IMR-90 (cell line): ENCODE measurements around the gene LTBP1. TPM values are rescaled to one million over a fixed set of nuclear protein-coding genes. Genes with fewer than 3 reads are reported as not detected.

Experiments
- ATAC-seq: fragments of 200-7000 bp; cut with Tn5 transposase; 2 replicates; pipeline ENCODE4 v1.9.1; 2020; ENCODE audit warnings: low read depth, mild to moderate bottlenecking, moderate library complexity
- BruUV-seq: library from RNA; stranded (reverse); fragments of 400-500 nt; replicated peaks from 2 replicates; lab custom pipeline; 2021; lab: Mats Ljungman, UMichigan
- CTCF ChIA-PET: fragments of 300-600 bp; formaldehyde crosslinking; extraction: SDS; loops from one replicate; lab custom pipeline; 2021; ENCODE audit warnings: antibody characterized with exemption; lab: Yijun Ruan, JAX
- POLR2A ChIA-PET: fragments of 300-600 bp; sonication (Branson Sonifier 250); formaldehyde crosslinking; loops from one replicate; lab custom pipeline; 2022; ENCODE audit warnings: antibody characterized with exemption; ENCODE audit not compliant: unreplicated experiment; lab: Charles Lee
- DNase-seq: peaks from one replicate; pipeline ENCODE4 v3.0.0; 2013
- H2AFZ ChIP-seq: replicated peaks from 2 replicates; pipeline ENCODE3; 2013; ENCODE audit warnings: low read length, mild to moderate bottlenecking; ENCODE audit not compliant: poor library complexity
- H2AK5ac ChIP-seq: 2 replicates; pipeline ENCODE4 v1.6.1; 2013; ENCODE audit warnings: low read depth, low read length, inconsistent platforms
- H2AK9ac ChIP-seq: replicated peaks from 2 replicates; pipeline ENCODE3; 2013; ENCODE audit warnings: mild to moderate bottlenecking, low read depth, low read length, moderate library complexity; ENCODE audit not compliant: poor library complexity
- H2BK120ac ChIP-seq: 2 replicates; pipeline ENCODE4 v1.6.1; 2013; ENCODE audit warnings: low read depth, low read length, inconsistent platforms
- H2BK15ac ChIP-seq: 3 replicates; pipeline ENCODE4 v1.6.1; 2013; ENCODE audit warnings: low read depth, low read length, inconsistent platforms
- H2BK20ac ChIP-seq: 2 replicates; pipeline ENCODE4 v1.6.1; 2013; ENCODE audit warnings: low read depth, mild to moderate bottlenecking, inconsistent platforms, low read length, moderate library complexity
- H2BK5ac ChIP-seq: 2 replicates; pipeline ENCODE4 v1.6.1; 2013; ENCODE audit warnings: mild to moderate bottlenecking, low read depth, low read length, inconsistent platforms; ENCODE audit not compliant: poor library complexity, severe bottlenecking
- H3K14ac ChIP-seq: replicated peaks from 2 replicates; pipeline ENCODE4 v1.6.1; 2013; ENCODE audit warnings: low read depth, low read length, inconsistent platforms
- H3K18ac ChIP-seq: 2 replicates; pipeline ENCODE4 v1.6.1; 2013; ENCODE audit warnings: low read depth, low read length, control low read depth
- H3K23ac ChIP-seq: 2 replicates; pipeline ENCODE4 v1.6.1; 2013; ENCODE audit warnings: low read depth, low read length, inconsistent platforms
- H3K27ac ChIP-seq: 2 replicates; pipeline ENCODE4 v1.5.1; 2013; ENCODE audit warnings: mild to moderate bottlenecking, control low read depth, low read length; ENCODE audit not compliant: insufficient read depth
- H3K27me3 ChIP-seq: 2 replicates; pipeline ENCODE4 v1.6.1; 2013; ENCODE audit warnings: low read length; ENCODE audit not compliant: control insufficient read depth, insufficient read depth
- H3K36me3 ChIP-seq: 2 replicates; pipeline ENCODE4 v1.6.1; 2013; ENCODE audit warnings: low read length, mixed read lengths; ENCODE audit not compliant: control insufficient read depth, insufficient read depth
- H3K4ac ChIP-seq: 2 replicates; pipeline ENCODE4 v1.6.1; 2013; ENCODE audit warnings: low read depth, low read length, inconsistent platforms
- H3K4me1 ChIP-seq: 2 replicates; pipeline ENCODE4 v1.6.1; 2013; ENCODE audit warnings: low read length, mixed read lengths; ENCODE audit not compliant: control insufficient read depth, insufficient read depth
- H3K4me2 ChIP-seq: 2 replicates; pipeline ENCODE4 v1.6.1; 2013; ENCODE audit warnings: low read depth, mild to moderate bottlenecking, control low read depth, low read length, moderate library complexity
- H3K4me3 ChIP-seq: 2 replicates; pipeline ENCODE4 v1.5.1; 2013; ENCODE audit warnings: low read depth, mild to moderate bottlenecking, control low read depth, low read length, moderate library complexity; ENCODE audit not compliant: insufficient read depth
- H3K56ac ChIP-seq: 2 replicates; pipeline ENCODE4 v1.6.1; 2013; ENCODE audit warnings: low read length, inconsistent platforms; ENCODE audit not compliant: insufficient read depth; ENCODE audit errors: extremely low read depth
- H3K79me1 ChIP-seq, 2 experiments: 2 replicates each; pipeline ENCODE4 v1.6.1; 2013; ENCODE audit warnings: low read length in 2 of 2, inconsistent platforms in 1 of 2, low read depth in 1 of 2
- H3K9ac ChIP-seq: 2 replicates; pipeline ENCODE4 v1.6.1; 2013; ENCODE audit warnings: low read depth, low read length, control low read depth
- H3K9me1 ChIP-seq: 2 replicates; pipeline ENCODE4 v1.6.1; 2013; ENCODE audit warnings: low read length, inconsistent platforms; ENCODE audit not compliant: insufficient read depth
- H3K9me3 ChIP-seq: 2 replicates; pipeline ENCODE4 v1.6.1; 2013; ENCODE audit warnings: low read length; ENCODE audit not compliant: control insufficient read depth, insufficient read depth
- H4K20me1 ChIP-seq: 2 replicates; pipeline ENCODE4 v1.6.1; 2013; ENCODE audit warnings: low read length, inconsistent platforms; ENCODE audit not compliant: insufficient read depth
- H4K5ac ChIP-seq: 2 replicates; pipeline ENCODE4 v1.6.1; 2013; ENCODE audit warnings: mild to moderate bottlenecking, low read depth, low read length, control low read depth
- H4K8ac ChIP-seq, 2 experiments: 2 replicates each; pipeline ENCODE4 v1.6.1; 2013; ENCODE audit warnings: low read depth in 2 of 2, low read length in 2 of 2, control low read depth in 1 of 2, inconsistent platforms in 1 of 2
- H4K91ac ChIP-seq: 2 replicates; pipeline ENCODE4 v1.6.1; 2013; ENCODE audit warnings: low read depth, low read length, inconsistent platforms; ENCODE audit not compliant: insufficient read depth
- MXI1 ChIP-seq: IDR thresholded peaks from 2 replicates; pipeline ENCODE4 v1.6.1; 2012; ENCODE audit warnings: low read depth, mild to moderate bottlenecking, low read length, moderate library complexity, borderline replicate concordance
- NFE2L2 ChIP-seq: fragments of 150-350 bp; IDR thresholded peaks from 2 replicates; pipeline ENCODE4 v1.6.1; 2016; ENCODE audit warnings: low read depth, mild to moderate bottlenecking, low read length
- SMC3 ChIP-seq: fragments of 150-350 bp; IDR thresholded peaks from 2 replicates; pipeline ENCODE4 v1.6.1; 2016; ENCODE audit warnings: low read depth, mild to moderate bottlenecking, antibody characterized with exemption, low read length, moderate library complexity
- WGBS, 2 experiments: methylation state at CpG; one replicate each; pipeline versions ENCODE4 v1.1.5 to v1.1.7; 2013; ENCODE audit warnings: missing lambda C conversion rate in 2 of 2; ENCODE audit not compliant: insufficient read length in 1 of 2; ENCODE audit errors: extremely low coverage in 2 of 2; 5-methylcytosine and 5-hydroxymethylcytosine counted together
- dilution Hi-C: fragments of 300-500 bp; cut with HindIII; formaldehyde crosslinking; loops from one replicate; pipeline ENCODE4 v1.14.3; 2018; ENCODE audit warnings: low sequenced_read_pairs; ENCODE audit not compliant: unreplicated experiment
- in situ Hi-C: fragments of 300-500 bp; cut with MboI; formaldehyde crosslinking; loops from 3 replicates; pipeline ENCODE4 v1.14.3; 2019; ENCODE audit warnings: low sequenced_read_pairs, inconsistent platforms, mixed read lengths
- intact Hi-C: fragments of 100-400 bp; cut with micrococcal nuclease; formaldehyde crosslinking; loops from 2 replicates; pipeline ENCODE4 v1.10.0; 2022
- polyA plus RNA-seq, 3 experiments: library from polyadenylated mRNA; depleted of rRNA; stranded (reverse); fragments of >200 nt; gene quantifications; 2 replicates each; pipeline ENCODE4 v1.2.3, GENCODE V29; 2012; ENCODE audit warnings: low replicate concordance in 1 of 3
- total RNA-seq: library from RNA; depleted of rRNA; stranded (reverse); fragments of >200 nt; gene quantifications from 2 replicates; pipeline ENCODE4 v1.2.3, GENCODE V29; 2012

LTBP1 gene
- total and polyA plus RNA-seq, 2 of the 4 experiments (the other 2 are of a cell fraction), result 235 to 326 TPM

DNA sequence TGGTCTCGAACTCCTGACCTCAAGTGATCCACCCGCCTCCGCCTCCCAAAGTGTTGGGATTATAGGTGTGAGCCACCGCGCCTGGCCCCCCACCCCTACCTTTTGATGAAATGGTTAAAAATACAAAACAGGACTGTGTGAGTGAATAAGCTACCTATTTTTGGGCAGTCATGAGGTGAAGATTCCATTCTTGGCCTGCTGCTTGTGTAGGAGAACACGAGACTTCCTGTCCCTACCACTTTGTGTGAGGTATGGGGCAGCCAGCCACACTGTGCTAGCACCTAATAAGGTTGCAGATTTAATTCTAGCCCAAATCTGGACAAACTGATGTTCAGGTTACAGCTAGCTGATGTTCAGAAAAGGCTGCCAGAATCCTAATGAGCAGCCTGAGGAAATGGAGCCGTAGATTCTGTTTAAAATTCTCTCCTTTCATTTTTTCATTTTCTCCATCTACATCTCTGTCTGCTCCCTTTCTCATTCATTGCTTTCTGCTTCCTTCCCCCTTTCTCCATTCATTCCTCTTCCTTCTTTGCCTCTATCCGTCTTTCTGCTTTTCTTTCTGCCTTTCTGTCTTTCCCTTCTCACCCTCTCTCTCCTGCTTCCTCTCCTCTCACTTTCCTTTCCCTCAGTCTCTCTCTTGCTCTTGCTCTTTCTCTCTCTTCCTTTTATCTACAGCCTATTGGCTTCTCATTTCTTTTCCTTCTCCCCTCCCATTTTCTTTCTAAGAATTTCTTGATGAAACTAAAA lies 4.6 kb upstream of the LTBP1 start:
- no peak overlapping the region for H3K27ac ChIP-seq
- dilution Hi-C loops, result no loop called here
- H4K20me1 ChIP-seq, result no peaks in the 10 kb centered on the region
- H3K79me1 ChIP-seq, result peaks cover 0 to 12% of the 10 kb centered on the region in 2 experiments; a peak in 1 of 4 replicates
- peaks cover 6% of the 10 kb centered on the region; the same call in 1 of the 2 replicates for H3K4me1 ChIP-seq
- H3K18ac ChIP-seq, result peak overlapping the region; percentile 40; the same call in 1 of the 2 replicates
- no peak overlapping the region for H2BK5ac ChIP-seq
- H3K9me1 ChIP-seq, result peaks cover 7% of the 10 kb centered on the region; the same call in 1 of the 2 replicates
- H4K8ac ChIP-seq, result peak overlapping the region in 1 of 2 experiments; percentile 28; a peak in 2 of 4 replicates
- H3K4me3 ChIP-seq, result no peak overlapping the region
- no peaks in the 10 kb centered on the region for H3K36me3 ChIP-seq
- H4K5ac ChIP-seq, result no peak overlapping the region
- H3K14ac ChIP-seq, result no peak overlapping the region
- in situ Hi-C loops, result loop anchor here (10.0 kb wide), 1 partner anchor 193 kb away; no protein-coding TSS in a partner anchor
- no peaks in the 10 kb centered on the region for H3K27me3 ChIP-seq
- H2BK20ac ChIP-seq, result no peak overlapping the region
- H2AK5ac ChIP-seq, result peak overlapping the region; percentile 53; the same call in 1 of the 2 replicates
- H3K56ac ChIP-seq, result no peak overlapping the region
- H2AK9ac ChIP-seq, result no peak overlapping the region
- no peaks in the 10 kb centered on the region for H3K9me3 ChIP-seq
- WGBS, 2 experiments, result 93% methylated on average over 2 of the region's 8 CpGs; no CpG with 5 or more reads in 1 of the 2 experiments
- no peak overlapping the region for H4K91ac ChIP-seq
- H2BK120ac ChIP-seq, result no peak overlapping the region
- ChIA-PET POLR2A (no interaction called here), CTCF (interaction anchor here (0.6 to 0.7 kb wide), 2 partner anchors 99 to 180 kb away, joined by 4 to 5 read pairs; no protein-coding TSS in a partner anchor)
- H3K9ac ChIP-seq, result no peak overlapping the region
- H2BK15ac ChIP-seq, result peak overlapping the region; percentile 38; the same call in 1 of the 3 replicates
- BruUV-seq, result no TSS peak
- no peak overlapping the region for H3K4me2 ChIP-seq
- H3K23ac ChIP-seq, result no peak overlapping the region
- no peak overlapping the region for H3K4ac ChIP-seq
- TF ChIP-seq NFE2L2, result no peak
- no peak for TF ChIP-seq SMC3
- no peak for TF ChIP-seq MXI1
- ATAC-seq (no peak), DNase-seq (no peak)
- intact Hi-C loops, result no loop called here
- no peak overlapping the region for H2AFZ ChIP-seq
